ENCODE results near the gene MTHFD1.

GRCh38 chr14:64409126-64409920 lies 21.2 kb downstream of the MTHFD1 start:
- TF ChIP-seq CTCF (IDR thresholded peaks at IDR 0.05) (no peak), POLR2AphosphoS5 (IDR thresholded peaks at IDR 0.05) (no peak)
